ENCODE measurements around the gene ICAM1.

DNA sequence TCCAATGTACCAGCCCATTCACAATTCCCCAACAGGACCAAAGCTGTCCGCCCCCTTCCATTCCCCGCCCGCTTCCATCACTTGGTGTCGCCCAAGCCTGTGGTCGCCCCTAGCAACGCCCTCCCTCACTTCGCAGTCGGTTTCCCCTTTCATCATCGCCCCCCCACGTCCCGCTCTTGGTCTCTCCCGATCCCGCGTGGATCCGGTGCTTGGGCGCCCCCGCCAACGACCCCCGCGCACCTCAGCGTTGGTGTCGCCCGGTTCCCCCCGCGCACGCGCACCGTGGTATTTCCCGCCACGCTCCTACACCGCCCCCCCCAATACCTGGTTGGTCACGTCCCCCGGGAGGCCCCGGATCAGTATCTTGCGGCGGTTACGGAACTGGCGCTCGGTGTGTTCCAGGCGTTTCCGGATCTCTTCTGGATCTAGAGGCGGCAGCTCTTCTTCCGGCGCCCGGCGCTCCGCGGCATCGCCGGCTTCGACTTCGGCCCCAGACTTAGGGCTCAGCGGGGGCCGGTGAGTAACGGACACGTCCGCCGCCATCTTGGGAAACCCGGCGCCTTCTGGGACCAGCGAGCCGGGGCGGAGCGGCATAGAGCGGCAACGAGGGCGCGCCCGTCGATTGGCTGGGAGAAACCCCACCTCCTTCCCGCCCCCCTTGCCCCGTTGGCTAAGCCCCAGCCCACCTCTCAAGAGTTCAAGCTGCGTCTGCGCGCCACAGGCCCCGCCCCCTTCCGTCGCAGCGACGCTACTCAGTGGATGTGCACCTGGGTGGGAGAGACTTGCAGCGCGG lies 62.2 kb downstream of the ICAM1 start, which contains the start of gene RAVER1:
- no peak; the same call in none of the 2 replicates for TF ChIP-seq POLR2AphosphoS5 (IDR thresholded peaks at IDR 0.05; ENCODE audit: low read depth, low read length)
- no peak for TF ChIP-seq GTF2F1 (IDR thresholded peaks at IDR 0.05; ENCODE audit: borderline replicate concordance, low read depth, low read length)
- TF ChIP-seq TEAD4 (IDR thresholded peaks at IDR 0.05; ENCODE audit: low read depth, low read length) = no peak
- no peak for TF ChIP-seq EGR1 (IDR thresholded peaks at IDR 0.05; ENCODE audit: borderline replicate concordance, low read depth, low read length)
- no peak for TF ChIP-seq CTCF (IDR thresholded peaks at IDR 0.05; ENCODE audit: control extremely low read depth in 1 of 3, insufficient read depth in 1 of 3, low read depth in 1 of 3, low read length in 3 of 3)
- TF ChIP-seq POLR2A (IDR thresholded peaks at IDR 0.05; ENCODE audit: control extremely low read depth in 1 of 2, low read depth in 2 of 2, low read length in 2 of 2) = peak in 1 of 2 experiments; percentile 78; a peak in 1 of 3 replicates
- no peak for TF ChIP-seq CBX5 (IDR thresholded peaks at IDR 0.05; ENCODE audit: low read depth, low read length)
- TF ChIP-seq GABPA (IDR thresholded peaks at IDR 0.05; ENCODE audit: borderline replicate concordance, insufficient read depth, low read length) = no peak
- peak; percentile 88 for TF ChIP-seq TAF1 (IDR thresholded peaks at IDR 0.05; ENCODE audit: low read depth, low read length)
- no peak for TF ChIP-seq RXRA (IDR thresholded peaks at IDR 0.05; ENCODE audit: insufficient read depth, low read depth, low read length)
- TF ChIP-seq HDAC2 (IDR thresholded peaks at IDR 0.05; ENCODE audit: borderline replicate concordance in 1 of 2, low read depth in 2 of 2, low read length in 2 of 2) = no peak
- no peak for TF ChIP-seq TCF12 (IDR thresholded peaks at IDR 0.05; ENCODE audit: low read depth, low read length)

All from H1 (cell line).